Fibroblast of lung (primary cell): ENCODE results near the gene SLC26A8. TPM values are rescaled to one million over a fixed set of nuclear protein-coding genes. Genes with fewer than 3 reads are reported as not detected.
A peak's percentile ranks its signal among the peaks of the same experiment; 100 is the strongest.

Source experiments
- DNase-seq, 2 donors: peaks; one replicate each; pipeline versions ENCODE4 v3.0.0 to v3.0.0-alpha.2; 2010; ENCODE audit warnings: low read depth in 2 of 2
- H2AFZ ChIP-seq: 2 replicates; pipeline ENCODE4 v1.5.1; 2012; ENCODE audit warnings: low read length, control low read depth, inconsistent platforms
- H3K27ac ChIP-seq: 2 replicates; pipeline ENCODE4 v1.5.1; 2011; ENCODE audit warnings: low read length, control low read depth; ENCODE audit not compliant: insufficient read depth
- H3K27me3 ChIP-seq: 2 replicates; pipeline ENCODE4 v1.5.1; 2011; ENCODE audit warnings: mild to moderate bottlenecking, low read length; ENCODE audit not compliant: control insufficient read depth, insufficient read depth
- H3K36me3 ChIP-seq: 2 replicates; pipeline ENCODE4 v1.5.1; 2011; ENCODE audit warnings: low read length; ENCODE audit not compliant: control insufficient read depth, insufficient read depth
- H3K4me1 ChIP-seq: 2 replicates; pipeline ENCODE4 v1.5.1; 2011; ENCODE audit warnings: low read length; ENCODE audit not compliant: control insufficient read depth, insufficient read depth; ENCODE audit errors: extremely low read depth
- H3K4me2 ChIP-seq: 2 replicates; pipeline ENCODE4 v1.5.1; 2011; ENCODE audit warnings: low read length, control low read depth; ENCODE audit not compliant: insufficient read depth; ENCODE audit errors: extremely low read depth
- H3K4me3 ChIP-seq, 4 experiments: fragments of 200-600 bp in 1 of 4; sonication (generic) in 1 of 4; replicated peaks in 1 of 4; 2 replicates each; pipeline ENCODE4 v1.5.1; 2011 to 2016; ENCODE audit warnings: low read length in 4 of 4, low read depth in 3 of 4, mild to moderate bottlenecking in 3 of 4, control low read depth in 2 of 4, inconsistent platforms in 1 of 4, mixed read lengths in 1 of 4; ENCODE audit not compliant: insufficient read depth in 1 of 4; ENCODE audit errors: control extremely low read depth in 1 of 4
- H3K79me2 ChIP-seq: 2 replicates; pipeline ENCODE4 v1.5.1; 2012; ENCODE audit warnings: mild to moderate bottlenecking, low read length, inconsistent platforms; ENCODE audit not compliant: control insufficient read depth, insufficient read depth
- H3K9ac ChIP-seq: 2 replicates; pipeline ENCODE4 v1.5.1; 2011; ENCODE audit warnings: mild to moderate bottlenecking, low read length, control low read depth; ENCODE audit not compliant: insufficient read depth
- H3K9me3 ChIP-seq: 2 replicates; pipeline ENCODE4 v1.5.1; 2012; ENCODE audit warnings: low read depth, low read length; ENCODE audit not compliant: control insufficient read depth, insufficient read depth
- H4K20me1 ChIP-seq: 2 replicates; pipeline ENCODE4 v1.5.1; 2011; ENCODE audit warnings: low read length; ENCODE audit not compliant: control insufficient read depth, insufficient read depth; ENCODE audit errors: extremely low read depth
- EZH2 ChIP-seq: IDR thresholded peaks from 2 replicates; pipeline ENCODE4 v1.5.1; 2012; ENCODE audit warnings: low read length, control low read depth, mild to moderate bottlenecking; ENCODE audit errors: missing control alignments
- polyA plus RNA-seq, 2 donors: library from polyadenylated mRNA; depleted of rRNA in 1 of 2; stranded (reverse) in 1 of 2; unstranded in 1 of 2; fragments of >200 nt; gene quantifications; 2 replicates each; pipeline ENCODE4 v1.2.1, GENCODE V29; 2011 to 2012; ENCODE audit warnings: missing spikeins in 1 of 2
- total RNA-seq: library from RNA; depleted of rRNA; stranded (reverse); fragments of >200 nt; gene quantifications from 2 replicates; pipeline ENCODE4 v1.2.1, GENCODE V29; 2014
- TF ChIP-seq, protein P1 (sequence below), 2 donors: IDR thresholded peaks in 1 of 2; conservative IDR thresholded peaks in 1 of 2; 1 replicate in 1 of 2; 2 replicates in 1 of 2; pipeline ENCODE4 v1.5.1; 2011 to 2012; ENCODE audit warnings: low read length in 2 of 2, control low read depth in 1 of 2, inconsistent platforms in 1 of 2, low read depth in 1 of 2, mild to moderate bottlenecking in 1 of 2

The SLC26A8 gene
- total and polyA plus RNA-seq, 2 donors (not counting 1 experiment from before 2014, with no cell fraction given) = not detected

DNA sequence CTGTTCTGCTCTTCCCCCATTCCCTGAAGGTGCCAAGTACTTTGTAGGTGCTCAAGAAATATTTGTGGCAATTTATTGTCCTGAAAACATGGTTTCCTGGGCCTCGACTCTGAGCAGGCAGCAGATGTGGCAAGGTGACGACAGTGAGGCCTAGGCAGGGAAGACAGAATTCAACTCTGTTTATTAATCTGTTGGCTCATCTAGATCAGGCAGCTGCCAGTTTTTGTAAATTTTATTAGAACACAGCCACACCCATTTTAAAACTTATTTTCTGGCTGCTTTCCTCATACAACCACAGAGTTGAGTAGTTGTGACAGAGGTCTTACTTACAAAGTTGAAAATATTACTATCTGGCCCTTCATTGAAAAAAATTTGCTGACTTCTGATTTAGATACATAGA lies 27.7 kb upstream of the SLC26A8 start:
- Histone ChIP-seq H3K9ac (no peak overlapping the region), H3K9me3 (no peaks in the 10 kb centered on the region), H3K36me3 (no peaks in the 10 kb centered on the region), H3K79me2 (peaks cover 52% of the 10 kb centered on the region), H3K27ac (no peak overlapping the region), H3K4me2 (peak overlapping the region; percentile 36), H4K20me1 (peaks cover 3% of the 10 kb centered on the region), H2AFZ (no peak overlapping the region), H3K4me1 (peaks cover 4% of the 10 kb centered on the region), H3K27me3 (no peaks in the 10 kb centered on the region), H3K4me3 (no peak overlapping the region)
- peak in 1 of 2 donors; percentile 85 for DNase-seq
- TF ChIP-seq, protein P1, sequence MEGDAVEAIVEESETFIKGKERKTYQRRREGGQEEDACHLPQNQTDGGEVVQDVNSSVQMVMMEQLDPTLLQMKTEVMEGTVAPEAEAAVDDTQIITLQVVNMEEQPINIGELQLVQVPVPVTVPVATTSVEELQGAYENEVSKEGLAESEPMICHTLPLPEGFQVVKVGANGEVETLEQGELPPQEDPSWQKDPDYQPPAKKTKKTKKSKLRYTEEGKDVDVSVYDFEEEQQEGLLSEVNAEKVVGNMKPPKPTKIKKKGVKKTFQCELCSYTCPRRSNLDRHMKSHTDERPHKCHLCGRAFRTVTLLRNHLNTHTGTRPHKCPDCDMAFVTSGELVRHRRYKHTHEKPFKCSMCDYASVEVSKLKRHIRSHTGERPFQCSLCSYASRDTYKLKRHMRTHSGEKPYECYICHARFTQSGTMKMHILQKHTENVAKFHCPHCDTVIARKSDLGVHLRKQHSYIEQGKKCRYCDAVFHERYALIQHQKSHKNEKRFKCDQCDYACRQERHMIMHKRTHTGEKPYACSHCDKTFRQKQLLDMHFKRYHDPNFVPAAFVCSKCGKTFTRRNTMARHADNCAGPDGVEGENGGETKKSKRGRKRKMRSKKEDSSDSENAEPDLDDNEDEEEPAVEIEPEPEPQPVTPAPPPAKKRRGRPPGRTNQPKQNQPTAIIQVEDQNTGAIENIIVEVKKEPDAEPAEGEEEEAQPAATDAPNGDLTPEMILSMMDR (conservative IDR thresholded peaks at IDR 0.05 in 1 of 2, IDR thresholded peaks at IDR 0.05 in 1 of 2; ENCODE audit: low read depth in 1 of 2, low read length in 2 of 2) = no peak
- no peak for TF ChIP-seq EZH2

DNA sequence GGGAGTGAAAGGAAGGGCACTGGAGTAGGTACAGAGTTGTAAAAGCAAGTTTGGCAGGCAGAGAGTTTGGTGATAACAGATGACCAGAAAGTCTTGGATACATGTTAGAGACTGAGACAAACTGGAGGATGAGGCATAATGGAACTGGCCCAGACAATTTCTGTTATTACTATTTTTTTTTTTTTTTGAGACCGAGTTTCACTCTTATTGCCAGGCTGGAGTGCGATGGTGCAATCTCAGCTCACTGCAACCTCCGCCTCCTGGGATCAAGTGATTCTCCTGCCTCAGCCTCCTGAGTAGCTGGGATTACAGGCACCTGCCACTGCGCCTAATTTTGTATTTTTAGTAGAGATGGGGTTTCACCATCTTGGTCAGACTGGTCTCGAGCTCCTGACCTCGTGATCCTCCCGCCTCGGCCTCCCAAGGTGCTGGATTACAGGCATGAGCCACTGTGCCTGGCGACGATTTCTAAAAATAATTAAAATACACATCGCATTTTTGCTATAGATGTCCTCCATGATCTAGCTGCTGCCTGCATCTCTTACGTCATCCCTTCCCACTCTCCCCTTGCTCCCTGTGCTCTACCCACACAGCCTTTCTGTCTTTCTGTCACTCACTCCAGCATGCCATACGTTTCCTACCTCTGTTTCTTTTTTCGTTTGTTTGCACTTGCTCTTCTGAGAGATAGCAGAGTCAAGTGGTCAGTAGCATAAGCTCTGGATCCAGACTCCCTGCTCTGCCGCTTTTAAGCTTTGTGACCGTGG lies 26.7 kb upstream of the SLC26A8 start:
- H3K4me3 ChIP-seq = no peak overlapping the region
- H3K9ac ChIP-seq = no peak overlapping the region
- H2AFZ ChIP-seq = no peak overlapping the region
- TF ChIP-seq, protein P1 (conservative IDR thresholded peaks at IDR 0.05 in 1 of 2, IDR thresholded peaks at IDR 0.05 in 1 of 2; ENCODE audit: low read depth in 1 of 2, low read length in 2 of 2) = no peak
- TF ChIP-seq EZH2 = no peak
- peaks cover 4% of the 10 kb centered on the region for H3K4me1 ChIP-seq
- no peaks in the 10 kb centered on the region for H3K9me3 ChIP-seq
- H3K79me2 ChIP-seq = peaks cover 59% of the 10 kb centered on the region
- no peaks in the 10 kb centered on the region for H3K27me3 ChIP-seq
- no peaks in the 10 kb centered on the region for H3K36me3 ChIP-seq
- no peak for DNase-seq
- no peak overlapping the region for H3K4me2 ChIP-seq
- H4K20me1 ChIP-seq = peaks cover 3% of the 10 kb centered on the region
- H3K27ac ChIP-seq = no peak overlapping the region

DNA sequence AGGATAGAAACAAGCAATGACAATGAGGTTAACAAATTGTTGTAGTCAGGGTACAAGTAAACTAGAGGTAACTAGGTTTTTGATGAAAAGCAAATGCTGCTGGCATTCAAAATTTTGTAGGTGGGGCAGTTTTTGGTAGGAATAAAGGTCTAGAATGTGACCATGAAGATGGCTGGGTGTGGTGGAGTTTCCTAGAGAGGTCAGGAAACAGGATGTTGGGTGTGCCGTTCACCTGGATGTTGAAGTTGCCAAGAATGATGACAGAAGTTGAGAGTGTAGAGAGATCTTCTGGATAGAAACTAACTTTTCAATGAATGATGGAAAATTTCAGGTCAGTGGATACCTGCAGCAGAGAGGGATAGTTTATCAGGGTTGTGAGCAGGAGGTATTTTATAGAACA lies 25.9 kb upstream of the SLC26A8 start:
- Histone ChIP-seq H3K36me3 (no peaks in the 10 kb centered on the region), H3K27ac (no peak overlapping the region), H3K4me2 (no peak overlapping the region), H3K79me2 (peaks cover 60% of the 10 kb centered on the region), H2AFZ (no peak overlapping the region), H3K4me1 (peaks cover 4% of the 10 kb centered on the region), H3K27me3 (no peaks in the 10 kb centered on the region), H3K9me3 (no peaks in the 10 kb centered on the region), H4K20me1 (peaks cover 3% of the 10 kb centered on the region), H3K9ac (no peak overlapping the region), H3K4me3 (no peak overlapping the region)
- DNase-seq = no peak
- TF ChIP-seq EZH2 = no peak
